IMR-90 (cell line): ENCODE data around the gene ADAMTSL2. TPM values are rescaled to one million over a fixed set of nuclear protein-coding genes. Genes with fewer than 3 reads are reported as not detected.

Experiments
- BHLHE40 ChIP-seq: fragments of 150-350 bp; IDR thresholded peaks from 2 replicates; pipeline ENCODE4 v1.6.1; 2016; ENCODE audit warnings: mild to moderate bottlenecking, low read depth, low read length
- CTCF ChIP-seq: conservative IDR thresholded peaks from 2 replicates; pipeline ENCODE4 v1.5.1; 2012; ENCODE audit warnings: mild to moderate bottlenecking, low read depth, low read length, improper control_type of control experiment
- FOS ChIP-seq: fragments of 150-350 bp; IDR thresholded peaks from 2 replicates; pipeline ENCODE4 v1.6.1; 2016; ENCODE audit warnings: low read depth, low read length
- MAFK ChIP-seq: IDR thresholded peaks from 2 replicates; pipeline ENCODE4 v1.6.1; 2012; ENCODE audit warnings: low read depth, low read length, improper control_type of control experiment
- RFX5 ChIP-seq: IDR thresholded peaks from 2 replicates; pipeline ENCODE4 v1.8.0; 2012; ENCODE audit warnings: low read depth, mild to moderate bottlenecking, low read length, moderate library complexity
- polyA plus RNA-seq, 3 experiments: library from polyadenylated mRNA; depleted of rRNA; stranded (reverse); fragments of >200 nt; gene quantifications; 2 replicates each; pipeline ENCODE4 v1.2.3, GENCODE V29; 2012; ENCODE audit warnings: low replicate concordance in 1 of 3
- total RNA-seq: library from RNA; depleted of rRNA; stranded (reverse); fragments of >200 nt; gene quantifications from 2 replicates; pipeline ENCODE4 v1.2.3, GENCODE V29; 2012

Gene ADAMTSL2
- total and polyA plus RNA-seq, 2 of the 4 experiments (the other 2 are of a cell fraction), result not detected

GRCh38 chr9:133590231-133590855 lies 55.8 kb downstream of the ADAMTSL2 start (continued):
- TF ChIP-seq CTCF (no peak), MAFK (no peak), RFX5 (no peak), BHLHE40 (no peak), FOS (no peak)
